ENCODE data around the gene TAPBP.

- TF ChIP-seq, protein P1, sequence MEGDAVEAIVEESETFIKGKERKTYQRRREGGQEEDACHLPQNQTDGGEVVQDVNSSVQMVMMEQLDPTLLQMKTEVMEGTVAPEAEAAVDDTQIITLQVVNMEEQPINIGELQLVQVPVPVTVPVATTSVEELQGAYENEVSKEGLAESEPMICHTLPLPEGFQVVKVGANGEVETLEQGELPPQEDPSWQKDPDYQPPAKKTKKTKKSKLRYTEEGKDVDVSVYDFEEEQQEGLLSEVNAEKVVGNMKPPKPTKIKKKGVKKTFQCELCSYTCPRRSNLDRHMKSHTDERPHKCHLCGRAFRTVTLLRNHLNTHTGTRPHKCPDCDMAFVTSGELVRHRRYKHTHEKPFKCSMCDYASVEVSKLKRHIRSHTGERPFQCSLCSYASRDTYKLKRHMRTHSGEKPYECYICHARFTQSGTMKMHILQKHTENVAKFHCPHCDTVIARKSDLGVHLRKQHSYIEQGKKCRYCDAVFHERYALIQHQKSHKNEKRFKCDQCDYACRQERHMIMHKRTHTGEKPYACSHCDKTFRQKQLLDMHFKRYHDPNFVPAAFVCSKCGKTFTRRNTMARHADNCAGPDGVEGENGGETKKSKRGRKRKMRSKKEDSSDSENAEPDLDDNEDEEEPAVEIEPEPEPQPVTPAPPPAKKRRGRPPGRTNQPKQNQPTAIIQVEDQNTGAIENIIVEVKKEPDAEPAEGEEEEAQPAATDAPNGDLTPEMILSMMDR (IDR thresholded peaks at IDR 0.05) = no peak
- no peak for TF ChIP-seq POLR2A (IDR thresholded peaks at IDR 0.05)
Measured at GRCh38 chr6:33296797-33297405, 17.0 kb downstream of the TAPBP start.

Measured in adrenal gland (tissue), 5 donors.